Thyroid gland (tissue), 4 donors: ENCODE results near the gene CYP4F2. TPM values are rescaled to one million over a fixed set of nuclear protein-coding genes. Genes with fewer than 3 reads are reported as not detected.

Experiments used
- DNase-seq, 2 donors: peaks; one replicate each; pipeline ENCODE4 v3.0.0-alpha.2; 2019
- H3K27ac ChIP-seq, 3 donors: fragments of 200-600 bp; sonication (generic); 1 replicate in 2 of 3; 2 replicates in 1 of 3; pipeline ENCODE4 v1.5.1; 2016 to 2019; ENCODE audit warnings: mild to moderate bottlenecking in 1 of 3, moderate library complexity in 1 of 3
- H3K27me3 ChIP-seq: fragments of 200-600 bp; sonication (generic); one replicate; pipeline ENCODE4 v1.5.1; 2019
- H3K36me3 ChIP-seq, 2 donors: fragments of 200-600 bp; sonication (generic); one replicate each; pipeline ENCODE4 v1.5.1; 2016 to 2019
- H3K4me1 ChIP-seq, 2 donors: fragments of 200-600 bp; sonication (generic); one replicate each; pipeline ENCODE4 v1.5.1; 2017 to 2019
- H3K4me3 ChIP-seq, 3 donors: fragments of 200-600 bp; sonication (generic); replicated peaks in 1 of 3; 1 replicate in 2 of 3; 2 replicates in 1 of 3; pipeline ENCODE4 v1.5.1; 2016; ENCODE audit warnings: mild to moderate bottlenecking in 1 of 3
- H3K9me3 ChIP-seq: fragments of 200-600 bp; sonication (generic); one replicate; pipeline ENCODE4 v1.5.1; 2017
- POLR2A ChIP-seq, 2 donors: fragments of 450-650 bp; IDR thresholded peaks; one replicate each; pipeline ENCODE4 v1.6.1; 2017; ENCODE audit warnings: antibody characterized with exemption in 2 of 2, mild to moderate bottlenecking in 2 of 2, moderate library complexity in 1 of 2
- WGBS, 2 donors: methylation state at CpG; one replicate each; pipeline ENCODE4 v1.1.5; 2017; 5-methylcytosine and 5-hydroxymethylcytosine counted together
- intact Hi-C: fragments of 100-400 bp; cut with DNase I; formaldehyde crosslinking; loops from one replicate; pipeline ENCODE4 v1.15.1; 2023
- total RNA-seq, 4 donors: library from RNA; depleted of rRNA; stranded (reverse); fragments of >200 nt; gene quantifications; one replicate each; pipeline ENCODE4 v1.2.3, GENCODE V29; 2016
- TF ChIP-seq, protein P1 (sequence below), 6 experiments: fragments of 200-600 bp in 3 of 6; fragments of 450-650 bp in 3 of 6; sonication (generic) in 3 of 6; IDR thresholded peaks; one replicate each; pipeline ENCODE4 v1.5.1; 2016 to 2019; ENCODE audit warnings: antibody characterized with exemption in 6 of 6, mild to moderate bottlenecking in 2 of 6, inconsistent platforms in 1 of 6, moderate library complexity in 1 of 6

CYP4F2 gene
- total RNA-seq, 4 donors from 2014 or later = not detected

GRCh38 chr19:15866636-15867035 lies 31.2 kb downstream of the CYP4F2 start:
- intact Hi-C loops = no loop called here
- H3K36me3 ChIP-seq = no peaks in the 10 kb centered on the region
- 69 to 73% methylated on average over 5 of the region's 5 CpGs for WGBS, 2 donors
- H3K4me1 ChIP-seq = no peaks in the 10 kb centered on the region
- no peak overlapping the region for H3K27ac ChIP-seq
- TF ChIP-seq, protein P1, sequence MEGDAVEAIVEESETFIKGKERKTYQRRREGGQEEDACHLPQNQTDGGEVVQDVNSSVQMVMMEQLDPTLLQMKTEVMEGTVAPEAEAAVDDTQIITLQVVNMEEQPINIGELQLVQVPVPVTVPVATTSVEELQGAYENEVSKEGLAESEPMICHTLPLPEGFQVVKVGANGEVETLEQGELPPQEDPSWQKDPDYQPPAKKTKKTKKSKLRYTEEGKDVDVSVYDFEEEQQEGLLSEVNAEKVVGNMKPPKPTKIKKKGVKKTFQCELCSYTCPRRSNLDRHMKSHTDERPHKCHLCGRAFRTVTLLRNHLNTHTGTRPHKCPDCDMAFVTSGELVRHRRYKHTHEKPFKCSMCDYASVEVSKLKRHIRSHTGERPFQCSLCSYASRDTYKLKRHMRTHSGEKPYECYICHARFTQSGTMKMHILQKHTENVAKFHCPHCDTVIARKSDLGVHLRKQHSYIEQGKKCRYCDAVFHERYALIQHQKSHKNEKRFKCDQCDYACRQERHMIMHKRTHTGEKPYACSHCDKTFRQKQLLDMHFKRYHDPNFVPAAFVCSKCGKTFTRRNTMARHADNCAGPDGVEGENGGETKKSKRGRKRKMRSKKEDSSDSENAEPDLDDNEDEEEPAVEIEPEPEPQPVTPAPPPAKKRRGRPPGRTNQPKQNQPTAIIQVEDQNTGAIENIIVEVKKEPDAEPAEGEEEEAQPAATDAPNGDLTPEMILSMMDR (IDR thresholded peaks at IDR 0.05) = no peak
- TF ChIP-seq POLR2A (IDR thresholded peaks at IDR 0.05) = no peak
- no peak overlapping the region for H3K4me3 ChIP-seq
- H3K27me3 ChIP-seq = no peaks in the 10 kb centered on the region
- H3K9me3 ChIP-seq = no peaks in the 10 kb centered on the region
- DNase-seq = no peak

GRCh38 chr19:15864824-15865223 lies 33.0 kb downstream of the CYP4F2 start:
- H3K36me3 ChIP-seq = no peaks in the 10 kb centered on the region
- TF ChIP-seq POLR2A (IDR thresholded peaks at IDR 0.05) = no peak
- TF ChIP-seq, protein P1 (IDR thresholded peaks at IDR 0.05) = no peak
- no peak overlapping the region for H3K27ac ChIP-seq
- H3K27me3 ChIP-seq = no peaks in the 10 kb centered on the region
- 42 to 48% methylated on average over 5 of the region's 5 CpGs for WGBS, 2 donors
- no peaks in the 10 kb centered on the region for H3K9me3 ChIP-seq
- H3K4me1 ChIP-seq = no peaks in the 10 kb centered on the region
- DNase-seq = no peak
- intact Hi-C loops = no loop called here
- no peak overlapping the region for H3K4me3 ChIP-seq

DNA sequence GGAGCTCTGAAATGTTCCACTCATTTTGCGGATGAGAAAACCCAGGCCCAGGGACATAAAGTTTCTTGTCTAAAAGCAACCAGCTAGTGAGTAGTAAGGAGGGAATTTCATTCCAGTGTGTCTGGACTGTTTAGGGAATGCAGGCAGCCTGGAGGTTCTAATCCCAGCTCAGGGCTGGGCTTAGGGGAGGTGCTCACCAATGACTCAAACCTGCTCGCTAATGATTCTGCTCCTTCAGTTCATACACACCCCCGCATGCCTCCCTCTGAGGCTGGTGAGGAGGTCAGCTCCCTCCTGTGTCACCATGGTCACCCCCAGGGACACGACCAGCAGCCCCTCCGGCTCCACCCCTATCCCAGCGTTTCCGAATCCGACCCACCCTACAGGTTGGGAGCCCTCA lies 34.6 kb downstream of the CYP4F2 start:
- Histone ChIP-seq H3K9me3 (no peaks in the 10 kb centered on the region), H3K27me3 (no peaks in the 10 kb centered on the region), H3K36me3 (no peaks in the 10 kb centered on the region), H3K4me1 (no peaks in the 10 kb centered on the region), H3K27ac (no peak overlapping the region), H3K4me3 (no peak overlapping the region)
- DNase-seq = no peak
- no peak for TF ChIP-seq POLR2A (IDR thresholded peaks at IDR 0.05)
- TF ChIP-seq, protein P1 (IDR thresholded peaks at IDR 0.05) = no peak
- intact Hi-C loops = no loop called here
- WGBS, 2 donors = 70 to 82% methylated on average over 8 of the region's 8 CpGs

GRCh38 chr19:15862444-15862843 lies 35.4 kb downstream of the CYP4F2 start:
- Histone ChIP-seq H3K27me3 (no peaks in the 10 kb centered on the region), H3K36me3 (no peaks in the 10 kb centered on the region), H3K9me3 (no peaks in the 10 kb centered on the region), H3K4me1 (no peaks in the 10 kb centered on the region), H3K27ac (no peak overlapping the region), H3K4me3 (no peak overlapping the region)
- TF ChIP-seq, protein P1 (IDR thresholded peaks at IDR 0.05) = no peak
- TF ChIP-seq POLR2A (IDR thresholded peaks at IDR 0.05) = no peak
- intact Hi-C loops = no loop called here
- 42 to 63% methylated on average over 7 of the region's 7 CpGs for WGBS, 2 donors
- DNase-seq = no peak

DNA sequence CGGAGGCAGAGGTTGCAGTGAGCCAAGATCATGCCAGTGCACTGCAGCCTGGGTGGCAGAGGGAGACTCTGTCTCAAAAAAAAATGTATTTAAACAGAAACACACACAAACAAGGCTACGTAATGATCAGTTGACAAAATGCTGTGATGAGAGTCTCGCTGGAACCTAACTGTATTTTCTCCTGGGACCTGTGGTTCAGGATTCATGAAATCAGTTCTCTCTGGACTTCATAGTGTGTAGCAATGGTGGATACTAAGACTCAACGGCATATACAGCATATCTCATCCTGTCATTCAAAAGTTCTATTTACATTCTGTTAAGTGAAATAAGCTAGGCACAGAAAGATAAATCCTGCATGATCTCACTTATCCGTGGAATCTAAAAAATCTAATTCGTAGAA lies 37.4 kb downstream of the CYP4F2 start:
- no peak for TF ChIP-seq POLR2A (IDR thresholded peaks at IDR 0.05)
- TF ChIP-seq, protein P1 (IDR thresholded peaks at IDR 0.05) = no peak
- 81 to 85% methylated on average over 6 of the region's 6 CpGs for WGBS, 2 donors
- H3K27me3 ChIP-seq = no peaks in the 10 kb centered on the region

More for the DNA sequence above, 37.4 kb downstream of the CYP4F2 start:
- DNase-seq = no peak
- Histone ChIP-seq H3K9me3 (no peaks in the 10 kb centered on the region), H3K4me1 (no peaks in the 10 kb centered on the region), H3K36me3 (no peaks in the 10 kb centered on the region), H3K4me3 (no peak overlapping the region), H3K27ac (no peak overlapping the region)
- intact Hi-C loops = no loop called here
